ENCODE measurements around the gene MAMLD1. TPM values are rescaled to one million over a fixed set of nuclear protein-coding genes. Genes with fewer than 3 reads are reported as not detected.

Gene MAMLD1
- total RNA-seq, 1 experiment from 2014 or later = 0.48 TPM

GRCh38 chrX:150456941-150457340, 93.8 kb downstream of the MAMLD1 start:
- Histone ChIP-seq H2AK5ac (ENCODE audit: insufficient read length, low read length) (no peak overlapping the region), H3K79me2 (ENCODE audit: insufficient read depth, low read length) (no peaks in the 10 kb centered on the region), H3K14ac (ENCODE audit: insufficient read depth, low read length) (no peak overlapping the region), H3K23ac (ENCODE audit: insufficient read length, low read depth, low read length) (no peak overlapping the region), H3K4me1 (ENCODE audit: insufficient read depth, low read length) (no peaks in the 10 kb centered on the region), H3K27me3 (ENCODE audit: insufficient read depth, low read length) (no peaks in the 10 kb centered on the region), H3K79me1 (ENCODE audit: insufficient read depth, low read depth, low read length, poor library complexity, severe bottlenecking) (no peaks in the 10 kb centered on the region), H4K5ac (ENCODE audit: insufficient read length, low read depth, low read length) (no peak overlapping the region), H2AFZ (ENCODE audit: low read length) (no peak overlapping the region), H3K27ac (ENCODE audit: insufficient read length, low read depth, low read length) (no peak overlapping the region), H3T11ph (ENCODE audit: low read length) (no peak overlapping the region), H2BK120ac (ENCODE audit: low read depth, low read length, poor library complexity, severe bottlenecking) (no peak overlapping the region), H3K18ac (ENCODE audit: insufficient read length, low read depth, low read length) (no peak overlapping the region), H2BK20ac (ENCODE audit: low read depth, low read length, poor library complexity, severe bottlenecking) (no peak overlapping the region), H3K4ac (ENCODE audit: low read depth, low read length) (no peak overlapping the region), H2BK5ac (ENCODE audit: insufficient read length, low read length) (no peak overlapping the region), H2BK12ac (ENCODE audit: insufficient read length, low read depth, low read length) (no peak overlapping the region), H4K91ac (ENCODE audit: insufficient read length, low read depth, low read length) (no peak overlapping the region), H3K9ac (ENCODE audit: extremely low read depth, insufficient read length, low read length) (no peak overlapping the region), H3K9me3 (ENCODE audit: control insufficient read depth, low read depth, low read length) (peaks cover 5% of the 10 kb centered on the region), H4K8ac (replicated peaks; ENCODE audit: insufficient read length, low read depth, low read length) (no peak overlapping the region), H2BK15ac (ENCODE audit: low read depth, low read length) (no peak overlapping the region), H3K56ac (ENCODE audit: insufficient read length, low read depth, low read length) (no peak overlapping the region), H3K4me2 (ENCODE audit: insufficient read depth, insufficient read length, low read length) (no peak overlapping the region), H3K23me2 (ENCODE audit: insufficient read length, low read depth, low read length, poor library complexity, severe bottlenecking) (no peaks in the 10 kb centered on the region), H4K20me1 (ENCODE audit: control insufficient read depth, insufficient read depth, insufficient read length) (no peaks in the 10 kb centered on the region)
- Mint-ChIP-seq H3K4me3 (no peak overlapping the region), H3K9me3 (peaks cover 74 to 78% of the 10 kb centered on the region in 2 experiments), H3K27ac (no peak overlapping the region), H3K36me3 (ENCODE audit: insufficient read depth in 1 of 3, low read depth in 3 of 3) (no peaks in the 10 kb centered on the region; a peak in 4 of 7 replicates), H3K27me3 (ENCODE audit: low read depth) (no peaks in the 10 kb centered on the region; the same call in 1 of the 2 replicates), H3K4me1 (no peaks in the 10 kb centered on the region)
- no peak for TF ChIP-seq CTCF (conservative IDR thresholded peaks at IDR 0.05)
- DNase-seq = no peak
- no CpG with 5 or more reads among the region's 1 CpG for WGBS (ENCODE audit: extremely low coverage, insufficient read length, low lambda C conversion rate)
